HS-5 (cell line): ENCODE data around the gene USP21.
A peak's percentile ranks its signal among the peaks of the same experiment; 100 is the strongest.

ENCODE experiments used
- DNase-seq: peaks from one replicate; pipeline ENCODE4 v3.0.0-alpha.2; 2012; ENCODE audit warnings: low read depth

USP21 gene

GRCh38 chr1:161133220-161133740 lies 26.0 kb upstream of the USP21 start:
- no peak for DNase-seq

- DNase-seq: no peak
These were observed 21.4 kb upstream of the USP21 start for GRCh38 chr1:161137881-161138280.

- DNase-seq: no peak
These were observed 20.9 kb upstream of the USP21 start for GRCh38 chr1:161138431-161138830.

GRCh38 chr1:161139766-161140165 lies 19.5 kb upstream of the USP21 start:
- no peak for DNase-seq

GRCh38 chr1:161140755-161141400 lies 18.4 kb upstream of the USP21 start:
- no peak for DNase-seq

GRCh38 chr1:161145832-161146231 lies 13.5 kb upstream of the USP21 start:
- DNase-seq: no peak

GRCh38 chr1:161153176-161153575 lies 6.1 kb upstream of the USP21 start:
- no peak for DNase-seq

GRCh38 chr1:161153682-161154337 lies 5.5 kb upstream of the USP21 start, which contains the start of gene UFC1:
UFC1 (plus strand) TSS chr1:161153978; CDS start chr1:161153998, 20 bp downstream.
- peak; percentile 84 for DNase-seq

GRCh38 chr1:161157867-161158266 lies 1.4 kb upstream of the USP21 start:
- no peak for DNase-seq

GRCh38 chr1:161158316-161159010 lies 837 bp upstream of the USP21 start:
- DNase-seq: no peak

- DNase-seq: no peak
These were observed 578 bp downstream of the USP21 start for GRCh38 chr1:161159913-161160243.

- no peak for DNase-seq
These were observed 1.4 kb downstream of the USP21 start for GRCh38 chr1:161160671-161161145.

- DNase-seq: no peak
These were observed 2.4 kb downstream of the USP21 start for GRCh38 chr1:161161652-161162051.

GRCh38 chr1:161162052-161162451 lies 2.8 kb downstream of the USP21 start:
- no peak for DNase-seq

- DNase-seq: no peak
These were observed 3.5 kb downstream of the USP21 start for GRCh38 chr1:161162806-161163205.

- DNase-seq: no peak
These were observed 4.5 kb downstream of the USP21 start for GRCh38 chr1:161163793-161164192.

GRCh38 chr1:161164901-161165610 lies 5.8 kb downstream of the USP21 start:
- no peak for DNase-seq

- DNase-seq: peak; percentile 93
These were observed 6.7 kb downstream of the USP21 start, which contains the start of gene PPOX for GRCh38 chr1:161165742-161166668. PPOX (plus strand) TSS chr1:161166426; CDS start chr1:161166848, 422 bp downstream.

- DNase-seq: no peak
These were observed 7.6 kb downstream of the USP21 start for GRCh38 chr1:161166669-161167548.

GRCh38 chr1:161168906-161169305 lies 9.6 kb downstream of the USP21 start:
- no peak for DNase-seq
